HCT116 (cell line): ENCODE data around the gene PARVG. TPM values are rescaled to one million over a fixed set of nuclear protein-coding genes. Genes with fewer than 3 reads are reported as not detected.

Source experiments
- ATAC-seq: fragments of 200-7000 bp; cut with Tn5 transposase; 2 replicates; pipeline ENCODE4 v1.9.1; 2020; ENCODE audit warnings: mild to moderate bottlenecking, moderate library complexity
- Bru-seq: library from RNA; stranded (reverse); fragments of 400-500 nt; gene quantifications from one replicate; lab custom pipeline; 2021; lab: Mats Ljungman, UMichigan
- BruChase-seq, 2 experiments: library from RNA; stranded (reverse); fragments of 400-500 nt; gene quantifications; one replicate each; lab custom pipeline; 2021; lab: Mats Ljungman, UMichigan
- BruUV-seq: library from RNA; stranded (reverse); fragments of 400-500 nt; replicated peaks from 2 replicates; lab custom pipeline; 2021; lab: Mats Ljungman, UMichigan
- CTCF ChIA-PET: fragments of 300-600 bp; sonication (Branson Sonifier 250); formaldehyde crosslinking; loops from one replicate; lab custom pipeline; 2021; ENCODE audit warnings: antibody characterized with exemption; lab: Charles Lee
- POLR2A ChIA-PET: fragments of 300-600, 350-600 bp; sonication (Branson Sonifier 250); formaldehyde crosslinking; loops from one replicate; lab custom pipeline; 2021; ENCODE audit warnings: antibody characterized with exemption; lab: Charles Lee
- RAD21 ChIA-PET, 2 experiments: fragments of 300-600 bp; sonication (Branson Sonifier 250); formaldehyde crosslinking; loops; one replicate each; lab custom pipeline; 2023; ENCODE audit warnings: low total read pairs in 2 of 2; ENCODE audit not compliant: uncharacterized antibody in 2 of 2, unreplicated experiment in 2 of 2, low non-redundant PET in 1 of 2; lab: Charles Lee
- DNase-seq: peaks from one replicate; pipeline ENCODE4 v3.0.0-alpha.2; 2010; ENCODE audit warnings: low read depth, low spot score
- H2AFZ ChIP-seq: fragments of 200-600 bp; shearing (Covaris generic), sonication (generic); 2 replicates; pipeline ENCODE4 v1.6.1; 2017; ENCODE audit warnings: low read depth, mixed run types, mixed read lengths, antibody characterized with exemption, low read length; ENCODE audit not compliant: poor library complexity, severe bottlenecking
- H3K27ac ChIP-seq: 2 replicates; pipeline ENCODE4 v1.5.1; 2012; ENCODE audit warnings: low read depth, low read length
- H3K27me3 ChIP-seq: fragments of 200-600 bp; sonication (generic); 2 replicates; pipeline ENCODE4 v1.6.1; 2016; ENCODE audit warnings: mixed run types, low read length, mixed read lengths; ENCODE audit not compliant: insufficient read depth
- H3K36me3 ChIP-seq, 2 experiments: fragments of 200-500 bp in 1 of 2; fragments of 200-600 bp in 1 of 2; sonication (Bioruptor generic) in 1 of 2; sonication (generic) in 1 of 2; 2 replicates each; pipeline versions ENCODE4 v1.5.1 to v1.6.1; 2014 to 2016; ENCODE audit warnings: low read length in 2 of 2, inconsistent platforms in 1 of 2, mixed read lengths in 1 of 2, mixed run types in 1 of 2; ENCODE audit not compliant: insufficient read depth in 2 of 2, control insufficient read depth in 1 of 2
- H3K4me1 ChIP-seq, 2 experiments: fragments of 200-600 bp in 1 of 2; sonication (generic) in 1 of 2; 2 replicates each; pipeline versions ENCODE4 v1.5.1 to v1.6.1; 2012 to 2017; ENCODE audit warnings: low read length in 2 of 2, inconsistent platforms in 1 of 2, mild to moderate bottlenecking in 1 of 2, mixed read lengths in 1 of 2, mixed run types in 1 of 2, moderate library complexity in 1 of 2; ENCODE audit not compliant: insufficient read depth in 2 of 2, control insufficient read depth in 1 of 2
- H3K4me2 ChIP-seq: fragments of 200-600 bp; sonication (generic); 2 replicates; pipeline ENCODE4 v1.6.1; 2017; ENCODE audit warnings: mixed run types, low read length, mixed read lengths
- H3K4me3 ChIP-seq, 2 experiments: fragments of 200-600 bp in 1 of 2; sonication (generic) in 1 of 2; replicated peaks in 1 of 2; 2 replicates each; pipeline ENCODE4 v1.5.1; 2011 to 2016; ENCODE audit warnings: low read length in 2 of 2, control low read depth in 1 of 2, low read depth in 1 of 2, mild to moderate bottlenecking in 1 of 2, mixed read lengths in 1 of 2, mixed run types in 1 of 2
- H3K79me2 ChIP-seq: fragments of 200-600 bp; sonication (generic); 2 replicates; pipeline ENCODE4 v1.6.1; 2017; ENCODE audit warnings: mild to moderate bottlenecking, mixed run types, low read length, moderate library complexity, mixed read lengths; ENCODE audit not compliant: insufficient read depth
- H3K9ac ChIP-seq: fragments of 200-600 bp; sonication (generic); 2 replicates; pipeline ENCODE4 v1.6.1; 2016; ENCODE audit warnings: low read length, mixed read lengths
- H3K9me2 ChIP-seq: fragments of 200-600 bp; sonication (generic), shearing (Covaris generic); 2 replicates; pipeline ENCODE4 v1.6.1; 2017; ENCODE audit warnings: mixed run types, mild to moderate bottlenecking, moderate library complexity; ENCODE audit not compliant: insufficient read depth
- H3K9me3 ChIP-seq, 2 experiments: fragments of 200-500 bp in 1 of 2; fragments of 200-600 bp in 1 of 2; sonication (Bioruptor generic) in 1 of 2; sonication (generic) in 1 of 2; 2 replicates each; pipeline ENCODE4 v1.6.1; 2014 to 2017; ENCODE audit warnings: low read length in 2 of 2, mixed read lengths in 2 of 2, inconsistent platforms in 1 of 2, low read depth in 1 of 2, mild to moderate bottlenecking in 1 of 2, mixed run types in 1 of 2, moderate library complexity in 1 of 2; ENCODE audit not compliant: control insufficient read depth in 1 of 2, insufficient read depth in 1 of 2
- H4K20me1 ChIP-seq: fragments of 200-600 bp; sonication (generic), shearing (Covaris generic); 2 replicates; pipeline ENCODE4 v1.6.1; 2017; ENCODE audit warnings: mixed run types, mild to moderate bottlenecking, moderate library complexity; ENCODE audit not compliant: insufficient read depth
- CBX3 ChIP-seq: IDR thresholded peaks from 2 replicates; pipeline ENCODE4 v1.6.1; 2012; ENCODE audit warnings: low read depth
- EGR1 ChIP-seq: IDR thresholded peaks from 2 replicates; pipeline ENCODE4 v1.6.1; 2012; ENCODE audit warnings: low read depth
- EZH2 ChIP-seq: fragments of 200-600 bp; sonication (generic); IDR thresholded peaks from 2 replicates; pipeline ENCODE4 v1.6.1; 2017; ENCODE audit warnings: antibody characterized with exemption, mixed run types
- EZH2phosphoT487 ChIP-seq: fragments of 200-600 bp; IDR thresholded peaks from 2 replicates; pipeline ENCODE4 v1.6.1; 2018; ENCODE audit warnings: antibody characterized with exemption, borderline replicate concordance
- POLR2AphosphoS5 ChIP-seq: IDR thresholded peaks from 2 replicates; pipeline ENCODE4 v1.6.1; 2011; ENCODE audit warnings: mild to moderate bottlenecking, low read depth, low read length, moderate library complexity
- SP1 ChIP-seq: IDR thresholded peaks from 2 replicates; pipeline ENCODE4 v1.6.1; 2012; ENCODE audit warnings: low read depth
- SRF ChIP-seq: IDR thresholded peaks from 2 replicates; pipeline ENCODE4 v1.6.1; 2012; ENCODE audit warnings: low read depth
- YY1 ChIP-seq: IDR thresholded peaks from 2 replicates; pipeline ENCODE4 v1.6.1; 2011; ENCODE audit warnings: low read length, low read depth, moderate library complexity, mild to moderate bottlenecking; ENCODE audit not compliant: insufficient replicate concordance; ENCODE audit errors: extremely low read depth
- ZBTB33 ChIP-seq: IDR thresholded peaks from 2 replicates; pipeline ENCODE4 v1.6.1; 2011; ENCODE audit warnings: mild to moderate bottlenecking, low read length, moderate library complexity; ENCODE audit not compliant: insufficient replicate concordance; ENCODE audit errors: extremely low read depth
- ZFX ChIP-seq: fragments of 450-650 bp; IDR thresholded peaks from 2 replicates; pipeline ENCODE4 v1.6.1; 2017
- intact Hi-C: fragments of 100-400 bp; cut with micrococcal nuclease; formaldehyde crosslinking; loops from 2 replicates; pipeline ENCODE4 v1.10.0; 2022
- long read RNA-seq: library from polyadenylated mRNA; unstranded; transcript quantifications from one replicate; pipeline ENCODE4 v2.0.0, GENCODE V29; 2021; ENCODE audit not compliant: unreplicated experiment
- polyA plus RNA-seq: library from polyadenylated mRNA; unstranded; fragments of >200 nt; gene quantifications from 2 replicates; pipeline ENCODE4 v1.2.1, GENCODE V29; 2012; ENCODE audit warnings: missing spikeins
- total RNA-seq: library from RNA; stranded (reverse); gene quantifications from one replicate; pipeline ENCODE4 v1.2.1, GENCODE V29; 2021; ENCODE audit not compliant: unreplicated experiment
- TF ChIP-seq, protein P1 (sequence below): IDR thresholded peaks from 2 replicates; pipeline ENCODE4 v1.6.1; 2012

Gene PARVG
- total RNA-seq (0.57 TPM), Bru-seq, nascent RNA (percentile 30 among the genes with signal in this experiment), BruChase-seq, experiment 1, labeled RNA remaining after a 6-hour chase (percentile 32 among the genes with signal in this experiment), BruChase-seq, experiment 2, labeled RNA remaining after a 2-hour chase (percentile 33 among the genes with signal in this experiment)
- 0.04 and 0.06 TPM in 2 replicates for polyA plus RNA-seq
- long read RNA-seq = 0 reads

- Histone ChIP-seq H3K9me3 (no peaks in the 10 kb centered on the region), H3K79me2 (no peaks in the 10 kb centered on the region), H3K4me3 (no peak within 1 kb of the TSS), H3K4me1 (no peaks in the 10 kb centered on the region), H3K27ac (no peak within 1 kb of the TSS), H3K4me2 (no peak within 1 kb of the TSS), H4K20me1 (no peaks in the 10 kb centered on the region), H2AFZ (no peak within 1 kb of the TSS), H3K9me2 (no peaks in the 10 kb centered on the region), H3K27me3 (peaks cover 3% of the 10 kb centered on the region; the same call in 1 of the 2 replicates), H3K36me3 (no peaks in the 10 kb centered on the region), H3K9ac (no peak within 1 kb of the TSS)
- DNase-seq (no peak), ATAC-seq (0 out of 2 replicates have a peak, but pooled peaks have one; percentile 38)
- intact Hi-C loops = no loop called here
- no peak for TF ChIP-seq YY1
- TF ChIP-seq, protein P1, sequence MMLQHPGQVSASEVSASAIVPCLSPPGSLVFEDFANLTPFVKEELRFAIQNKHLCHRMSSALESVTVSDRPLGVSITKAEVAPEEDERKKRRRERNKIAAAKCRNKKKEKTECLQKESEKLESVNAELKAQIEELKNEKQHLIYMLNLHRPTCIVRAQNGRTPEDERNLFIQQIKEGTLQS = no peak
- no peak for TF ChIP-seq ZFX
- no peak for TF ChIP-seq EZH2phosphoT487
- TF ChIP-seq EZH2 = no peak
- TF ChIP-seq EGR1 = no peak
- no peak for TF ChIP-seq POLR2AphosphoS5
- no peak for TF ChIP-seq CBX3
- TF ChIP-seq SP1 = no peak
- TF ChIP-seq SRF = no peak
- TF ChIP-seq ZBTB33 = no peak
- BruUV-seq = no TSS peak
- RAD21 ChIA-PET = no interaction called here
- POLR2A ChIA-PET = no interaction called here
- CTCF ChIA-PET = no interaction called here
These were observed at the start of gene PARVG for GRCh38 chr22:44180706-44181032. PARVG (plus strand) TSS chr22:44180925; CDS start chr22:44183330, 2,405 bp downstream.
